SU-DHL-6 (cell line): ENCODE data around the gene FREY1.

ENCODE experiments used
- H2AFZ ChIP-seq: fragments of 200-600 bp; sonication (generic); 2 replicates; pipeline ENCODE4 v1.6.1; 2014; ENCODE audit warnings: low read depth, mild to moderate bottlenecking, moderate library complexity, mixed read lengths, antibody characterized with exemption, low read length; ENCODE audit not compliant: severe bottlenecking
- H3F3A ChIP-seq: fragments of 200-600 bp; shearing (Covaris generic); 2 replicates; pipeline ENCODE4 v1.6.0; 2016; ENCODE audit warnings: antibody characterized with exemption, mild to moderate bottlenecking; ENCODE audit not compliant: insufficient read depth
- H3K27ac ChIP-seq: fragments of 200-600 bp; sonication (generic); 2 replicates; pipeline ENCODE4 v1.5.1; 2016; ENCODE audit warnings: low read depth, mild to moderate bottlenecking, low read length, moderate library complexity, mixed read lengths
- H3K27me3 ChIP-seq: fragments of 200-600 bp; sonication (generic), shearing (Covaris generic); 2 replicates; pipeline ENCODE4 v1.6.0; 2014; ENCODE audit warnings: mild to moderate bottlenecking, low read length
- H3K36me3 ChIP-seq: fragments of 200-600 bp; sonication (generic); 2 replicates; pipeline ENCODE4 v1.6.1; 2014; ENCODE audit warnings: mild to moderate bottlenecking, low read length, mixed read lengths
- H3K4me2 ChIP-seq: fragments of 300-600, 200-600 bp; shearing (Covaris generic), sonication (generic); 2 replicates; pipeline ENCODE4 v1.6.0; 2014; ENCODE audit warnings: low read length, low read depth, mild to moderate bottlenecking; ENCODE audit not compliant: poor library complexity, severe bottlenecking
- H3K4me3 ChIP-seq: fragments of 200-600 bp; sonication (generic); 2 replicates; pipeline ENCODE4 v1.5.1; 2014; ENCODE audit warnings: antibody characterized with exemption, low read length, mild to moderate bottlenecking, mixed read lengths; ENCODE audit not compliant: insufficient read depth, poor library complexity, severe bottlenecking
- H3K79me2 ChIP-seq: fragments of 200-600 bp; sonication (generic); 2 replicates; pipeline ENCODE4 v1.6.1; 2014; ENCODE audit warnings: mild to moderate bottlenecking, low read length, moderate library complexity; ENCODE audit not compliant: insufficient read depth
- H3K9ac ChIP-seq: fragments of 200-600 bp; sonication (generic); 2 replicates; pipeline ENCODE4 v1.7.0; 2014; ENCODE audit warnings: mild to moderate bottlenecking, low read length
- H3K9me2 ChIP-seq: fragments of 200-600 bp; sonication (generic); replicated peaks from 2 replicates; pipeline ENCODE4 v1.6.1; 2014; ENCODE audit warnings: low read length; ENCODE audit not compliant: insufficient read depth
- H3K9me3 ChIP-seq: fragments of 200-600 bp; sonication (generic); 2 replicates; pipeline ENCODE4 v1.6.1; 2014; ENCODE audit warnings: low read length, mixed read lengths; ENCODE audit not compliant: insufficient read depth
- H4K20me1 ChIP-seq: fragments of 200-600 bp; sonication (generic); 2 replicates; pipeline ENCODE4 v1.6.1; 2014; ENCODE audit warnings: low read depth, mild to moderate bottlenecking, antibody characterized with exemption, low read length, moderate library complexity, mixed read lengths
- EZH2phosphoT487 ChIP-seq: fragments of 200-600 bp; sonication (generic), shearing (Covaris generic); conservative IDR thresholded peaks from 2 replicates; pipeline ENCODE4 v1.6.1; 2018; ENCODE audit warnings: mild to moderate bottlenecking, antibody characterized with exemption, low read length, moderate library complexity, mixed read lengths
- TF ChIP-seq, protein P1 (sequence below): fragments of 200-600 bp; sonication (generic); IDR thresholded peaks from one replicate; pipeline ENCODE4 v1.5.1; 2017; ENCODE audit warnings: antibody characterized with exemption, mild to moderate bottlenecking, low read length, moderate library complexity; ENCODE audit not compliant: insufficient read depth, poor library complexity, severe bottlenecking

The FREY1 gene, protein sequence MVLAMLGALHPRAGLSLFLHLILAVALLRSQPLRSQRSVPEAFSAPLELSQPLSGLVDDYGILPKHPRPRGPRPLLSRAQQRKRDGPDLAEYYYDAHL

DNA sequence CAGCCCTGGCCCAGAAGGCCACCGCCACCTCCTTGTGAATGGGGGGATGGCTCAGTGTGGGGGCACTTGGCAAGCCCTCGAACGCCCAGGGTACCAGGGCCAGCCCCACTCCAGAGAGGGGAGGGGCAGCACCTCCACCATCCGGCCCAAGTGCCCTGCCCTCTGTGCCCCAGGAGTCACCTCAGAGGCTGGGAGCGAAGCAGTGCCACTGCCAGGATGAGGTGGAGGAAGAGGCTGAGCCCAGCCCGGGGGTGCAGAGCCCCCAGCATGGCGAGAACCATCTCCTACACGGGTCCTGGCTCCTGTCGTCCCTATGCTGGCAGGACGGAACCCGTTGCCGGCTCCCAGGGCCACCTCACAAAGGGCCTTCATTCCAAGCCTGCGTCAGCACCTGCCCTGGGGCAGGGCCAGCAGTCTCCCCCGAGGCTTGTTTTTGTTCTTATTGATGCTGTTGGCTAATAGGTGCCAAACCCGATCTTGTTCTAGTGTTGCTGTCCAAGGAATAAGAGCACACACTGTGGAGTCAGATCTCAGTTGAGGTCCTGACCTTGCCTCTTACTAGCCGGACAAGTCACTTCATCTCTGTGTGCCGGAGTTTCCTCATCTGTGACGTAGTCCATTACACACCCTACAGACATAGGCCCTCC is at the start of gene FREY1:
Gene FREY1, minus strand, starts transcription at position 307 of the 647 bp plus-strand sequence. Its CDS starts 26 bp downstream, at position 281.
- Histone ChIP-seq H3K27ac (no peak within 1 kb of the TSS), H4K20me1 (no peaks in the 10 kb centered on the region), H3K4me3 (no peak within 1 kb of the TSS)

DNA sequence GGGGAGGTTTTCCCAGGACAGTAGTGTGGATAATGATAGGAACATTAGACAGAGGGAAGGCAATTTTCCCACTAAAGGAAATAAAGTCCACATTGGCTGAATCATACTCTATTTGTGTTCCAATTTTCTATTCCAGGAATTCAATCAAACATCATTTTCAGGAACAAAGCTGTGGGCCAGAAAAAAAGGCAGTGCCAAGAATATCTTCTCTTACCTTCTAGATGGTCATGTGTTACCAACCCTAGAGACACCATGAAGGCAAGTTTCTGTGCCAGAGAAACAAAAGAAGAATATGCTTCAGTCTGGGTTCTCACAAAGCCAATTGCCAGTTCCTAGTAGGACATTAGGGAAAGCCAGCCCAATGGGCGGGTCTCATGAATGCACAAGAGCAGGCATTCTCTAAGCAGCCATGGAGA is 42.9 kb upstream of the FREY1 start:
- Histone ChIP-seq H3K9me2 (no peaks in the 10 kb centered on the region), H2AFZ (no peak overlapping the region), H3K36me3 (peaks cover 9% of the 10 kb centered on the region; the same call in 1 of the 2 replicates), H3K4me2 (no peak overlapping the region), H3K27ac (no peak overlapping the region), H3K27me3 (no peaks in the 10 kb centered on the region), H3K79me2 (no peaks in the 10 kb centered on the region), H3K9me3 (no peaks in the 10 kb centered on the region), H3K9ac (no peak overlapping the region), H3F3A (no peaks in the 10 kb centered on the region), H4K20me1 (no peaks in the 10 kb centered on the region), H3K4me3 (no peak overlapping the region)
- TF ChIP-seq, protein P1, sequence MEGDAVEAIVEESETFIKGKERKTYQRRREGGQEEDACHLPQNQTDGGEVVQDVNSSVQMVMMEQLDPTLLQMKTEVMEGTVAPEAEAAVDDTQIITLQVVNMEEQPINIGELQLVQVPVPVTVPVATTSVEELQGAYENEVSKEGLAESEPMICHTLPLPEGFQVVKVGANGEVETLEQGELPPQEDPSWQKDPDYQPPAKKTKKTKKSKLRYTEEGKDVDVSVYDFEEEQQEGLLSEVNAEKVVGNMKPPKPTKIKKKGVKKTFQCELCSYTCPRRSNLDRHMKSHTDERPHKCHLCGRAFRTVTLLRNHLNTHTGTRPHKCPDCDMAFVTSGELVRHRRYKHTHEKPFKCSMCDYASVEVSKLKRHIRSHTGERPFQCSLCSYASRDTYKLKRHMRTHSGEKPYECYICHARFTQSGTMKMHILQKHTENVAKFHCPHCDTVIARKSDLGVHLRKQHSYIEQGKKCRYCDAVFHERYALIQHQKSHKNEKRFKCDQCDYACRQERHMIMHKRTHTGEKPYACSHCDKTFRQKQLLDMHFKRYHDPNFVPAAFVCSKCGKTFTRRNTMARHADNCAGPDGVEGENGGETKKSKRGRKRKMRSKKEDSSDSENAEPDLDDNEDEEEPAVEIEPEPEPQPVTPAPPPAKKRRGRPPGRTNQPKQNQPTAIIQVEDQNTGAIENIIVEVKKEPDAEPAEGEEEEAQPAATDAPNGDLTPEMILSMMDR, result no peak
- TF ChIP-seq EZH2phosphoT487, result no peak

More for the DNA sequence above, at the start of gene FREY1:
- no peaks in the 10 kb centered on the region for H3K79me2 ChIP-seq
- no peak within 1 kb of the TSS for H3K4me2 ChIP-seq
- H3K9ac ChIP-seq, result no peak within 1 kb of the TSS
- no peaks in the 10 kb centered on the region for H3F3A ChIP-seq
- H3K9me3 ChIP-seq, result no peaks in the 10 kb centered on the region
- no peaks in the 10 kb centered on the region for H3K36me3 ChIP-seq
- H3K27me3 ChIP-seq, result no peaks in the 10 kb centered on the region
- no peaks in the 10 kb centered on the region for H3K9me2 ChIP-seq
- TF ChIP-seq, protein P1, result no peak
- no peak for TF ChIP-seq EZH2phosphoT487
- H2AFZ ChIP-seq, result no peak within 1 kb of the TSS

DNA sequence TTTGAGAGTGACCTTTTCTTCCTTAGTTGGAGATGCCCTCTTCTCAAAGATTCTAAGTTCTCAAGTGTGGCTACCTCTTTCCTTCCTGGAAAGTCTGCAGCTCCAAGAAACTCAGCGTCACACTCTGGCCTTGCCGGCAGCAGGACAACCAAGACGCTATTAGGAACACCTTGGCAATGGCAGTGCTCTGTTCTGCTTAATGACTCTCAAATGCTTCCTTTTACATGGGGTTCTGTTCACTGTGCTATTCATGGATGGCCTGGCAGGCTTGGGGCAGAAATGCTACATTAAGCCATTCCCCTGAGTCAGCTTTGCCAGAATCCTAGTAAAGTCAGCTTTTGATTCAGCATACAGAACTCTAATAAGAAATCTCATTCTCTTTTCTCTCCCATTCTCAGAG is 41.3 kb upstream of the FREY1 start:
- H3K9ac ChIP-seq, result no peak overlapping the region
- no peaks in the 10 kb centered on the region for H4K20me1 ChIP-seq
- H2AFZ ChIP-seq, result no peak overlapping the region
- TF ChIP-seq EZH2phosphoT487, result no peak
- TF ChIP-seq, protein P1, result no peak
- H3F3A ChIP-seq, result no peaks in the 10 kb centered on the region
- H3K4me3 ChIP-seq, result no peak overlapping the region
- H3K27ac ChIP-seq, result no peak overlapping the region
- no peaks in the 10 kb centered on the region for H3K79me2 ChIP-seq
- no peaks in the 10 kb centered on the region for H3K9me3 ChIP-seq
- no peaks in the 10 kb centered on the region for H3K27me3 ChIP-seq
- H3K36me3 ChIP-seq, result peaks cover 6% of the 10 kb centered on the region; the same call in 1 of the 2 replicates
- no peaks in the 10 kb centered on the region for H3K9me2 ChIP-seq
- no peak overlapping the region for H3K4me2 ChIP-seq
